GM18870 (cell line): Measurements from ENCODE around the gene ZNF438.
A peak's percentile ranks its signal among the peaks of the same experiment; 100 is the strongest.
"Not testable (repeated sequence)": the region's sequence is repeated elsewhere in the genome, so short reads cannot be mapped to it uniquely, and the experiment has no call there.

Experiments
- ATAC-seq: cut with Tn5 transposase; IDR thresholded peaks from one replicate; pipeline ENCODE4 v1.9.1; 2021; ENCODE audit warnings: moderate library complexity; ENCODE audit not compliant: unreplicated experiment

ZNF438 gene, protein sequence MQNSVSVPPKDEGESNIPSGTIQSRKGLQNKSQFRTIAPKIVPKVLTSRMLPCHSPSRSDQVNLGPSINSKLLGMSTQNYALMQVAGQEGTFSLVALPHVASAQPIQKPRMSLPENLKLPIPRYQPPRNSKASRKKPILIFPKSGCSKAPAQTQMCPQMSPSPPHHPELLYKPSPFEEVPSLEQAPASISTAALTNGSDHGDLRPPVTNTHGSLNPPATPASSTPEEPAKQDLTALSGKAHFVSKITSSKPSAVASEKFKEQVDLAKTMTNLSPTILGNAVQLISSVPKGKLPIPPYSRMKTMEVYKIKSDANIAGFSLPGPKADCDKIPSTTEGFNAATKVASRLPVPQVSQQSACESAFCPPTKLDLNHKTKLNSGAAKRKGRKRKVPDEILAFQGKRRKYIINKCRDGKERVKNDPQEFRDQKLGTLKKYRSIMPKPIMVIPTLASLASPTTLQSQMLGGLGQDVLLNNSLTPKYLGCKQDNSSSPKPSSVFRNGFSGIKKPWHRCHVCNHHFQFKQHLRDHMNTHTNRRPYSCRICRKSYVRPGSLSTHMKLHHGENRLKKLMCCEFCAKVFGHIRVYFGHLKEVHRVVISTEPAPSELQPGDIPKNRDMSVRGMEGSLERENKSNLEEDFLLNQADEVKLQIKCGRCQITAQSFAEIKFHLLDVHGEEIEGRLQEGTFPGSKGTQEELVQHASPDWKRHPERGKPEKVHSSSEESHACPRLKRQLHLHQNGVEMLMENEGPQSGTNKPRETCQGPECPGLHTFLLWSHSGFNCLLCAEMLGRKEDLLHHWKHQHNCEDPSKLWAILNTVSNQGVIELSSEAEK

DNA sequence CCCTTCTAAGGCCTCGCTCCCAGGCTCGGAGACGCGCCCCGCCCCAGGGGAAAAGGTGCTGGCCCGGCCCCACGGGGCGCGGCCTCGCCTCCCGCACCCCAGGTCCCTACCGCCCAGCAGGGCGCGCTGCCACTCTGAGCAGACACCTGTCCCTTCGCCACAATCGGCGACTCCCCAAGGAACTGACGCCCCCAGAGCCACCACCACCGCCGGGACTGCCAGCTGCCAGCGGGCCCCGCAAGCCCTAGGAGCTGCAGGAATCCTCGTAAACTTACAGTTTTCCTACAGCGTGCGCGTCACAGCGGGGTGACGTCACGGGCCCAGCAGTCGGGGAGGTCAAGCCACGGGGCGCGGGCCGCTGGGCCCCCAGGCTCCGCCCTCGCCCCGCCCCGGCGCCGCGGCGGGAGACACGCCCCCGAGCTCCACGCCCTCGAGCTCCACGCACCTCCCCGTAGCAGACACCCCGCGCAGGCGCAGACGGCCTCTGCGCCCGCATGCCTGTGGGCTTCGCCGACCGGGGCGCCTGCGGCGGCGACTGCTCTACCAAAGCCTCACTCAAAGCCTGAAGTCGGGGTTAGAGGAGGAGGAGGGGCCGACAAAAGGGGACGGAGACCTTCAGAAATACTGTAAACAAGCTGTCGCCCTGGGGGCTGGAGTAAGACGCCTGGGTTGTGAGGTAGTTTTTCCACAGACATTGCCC lies at the start of gene ZNF438:
ZNF438 (minus strand) TSS at position 308 of the 700 bp plus-strand sequence. CDS start 154,831 bp downstream, outside the sequence.
- ATAC-seq = peak; percentile 71

DNA sequence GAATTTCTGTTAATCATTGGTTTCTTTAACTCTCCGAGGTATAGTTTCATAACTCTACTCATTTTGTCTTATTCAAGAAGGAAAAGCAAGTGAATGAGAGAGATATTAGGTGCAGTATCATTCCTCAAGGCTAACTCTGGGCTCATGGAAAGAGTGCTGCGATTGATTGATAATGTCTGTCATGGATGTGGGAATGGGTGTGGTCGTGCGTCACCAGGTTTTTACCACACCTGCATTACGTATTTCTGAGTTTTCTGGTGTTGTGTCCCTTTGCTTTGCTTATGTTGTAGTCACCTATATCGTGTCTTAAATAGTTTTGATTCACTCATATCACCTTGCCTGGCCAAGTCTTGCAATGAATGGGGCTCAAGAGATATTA lies 44.9 kb upstream of the ZNF438 start:
- ATAC-seq = no peak

DNA sequence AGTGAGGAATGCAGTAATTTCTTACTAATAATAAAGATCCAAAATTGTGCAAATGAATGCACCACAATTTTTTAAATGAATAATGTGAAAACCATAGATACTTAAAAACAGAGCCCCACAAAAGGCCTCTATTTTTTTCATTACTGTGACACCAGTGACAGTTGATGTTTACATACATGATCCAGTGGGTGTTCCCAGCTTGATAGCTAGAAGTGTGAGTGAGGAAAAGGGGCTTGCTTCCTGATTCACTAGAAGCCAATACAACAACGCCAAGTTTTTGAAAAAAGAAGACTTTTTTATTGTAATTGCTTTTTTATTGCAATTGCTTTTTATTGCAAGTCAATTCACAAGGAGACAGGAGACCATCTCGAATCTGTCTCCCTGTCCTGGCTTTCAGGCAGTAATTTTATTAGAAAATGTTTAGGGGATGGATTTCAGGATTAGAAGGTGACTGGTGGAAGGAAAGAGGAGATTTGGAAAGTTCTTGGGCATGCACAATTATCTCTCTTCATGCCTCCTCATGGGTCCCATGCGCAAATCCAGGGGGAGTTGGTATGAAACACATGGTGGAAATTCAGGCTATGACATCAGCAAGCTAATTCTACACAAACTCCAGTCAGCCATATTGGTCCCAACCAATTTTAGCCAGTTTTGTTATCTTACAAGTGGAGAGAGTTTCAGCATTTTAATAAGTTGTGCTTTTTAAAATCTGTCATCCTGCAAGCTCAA lies 44.4 kb upstream of the ZNF438 start:
- ATAC-seq = no peak

DNA sequence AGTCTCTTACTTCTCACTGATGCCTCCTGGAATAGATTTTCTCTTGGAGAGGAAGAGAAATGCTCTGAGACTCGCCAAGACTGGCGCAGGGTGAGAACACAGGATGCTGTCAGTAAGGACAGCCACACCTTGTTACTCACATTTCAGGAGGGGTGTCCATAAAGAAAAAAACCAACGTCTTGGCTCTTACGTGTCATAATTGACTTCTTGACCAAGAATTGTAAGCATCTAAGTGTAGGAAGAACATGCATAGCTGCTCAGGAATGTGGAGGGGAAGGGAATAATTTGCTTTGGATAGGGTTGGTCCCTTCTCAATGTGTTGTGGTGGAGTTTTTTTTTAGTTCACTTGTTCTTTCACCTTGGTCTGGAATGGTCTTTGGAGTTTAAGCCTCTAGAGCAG lies 43.8 kb upstream of the ZNF438 start:
- no peak for ATAC-seq

DNA sequence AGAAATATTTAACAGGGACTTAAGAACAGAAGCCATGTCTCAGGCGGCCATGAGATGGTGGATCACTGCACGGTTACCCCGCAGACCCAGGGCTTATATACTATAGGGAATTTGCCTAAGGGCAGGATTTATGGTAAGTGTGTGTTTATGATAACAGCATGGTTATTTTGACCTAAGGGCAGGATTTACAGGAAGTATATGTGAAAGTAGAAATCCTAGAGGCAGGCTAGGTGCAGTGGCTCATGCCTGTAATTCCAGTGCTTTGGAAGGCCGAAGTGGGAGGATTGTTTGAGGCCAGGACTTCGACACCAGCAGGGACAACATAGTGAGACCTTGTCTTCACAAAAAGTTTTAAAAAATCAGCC lies 43.0 kb upstream of the ZNF438 start:
- no peak for ATAC-seq

DNA sequence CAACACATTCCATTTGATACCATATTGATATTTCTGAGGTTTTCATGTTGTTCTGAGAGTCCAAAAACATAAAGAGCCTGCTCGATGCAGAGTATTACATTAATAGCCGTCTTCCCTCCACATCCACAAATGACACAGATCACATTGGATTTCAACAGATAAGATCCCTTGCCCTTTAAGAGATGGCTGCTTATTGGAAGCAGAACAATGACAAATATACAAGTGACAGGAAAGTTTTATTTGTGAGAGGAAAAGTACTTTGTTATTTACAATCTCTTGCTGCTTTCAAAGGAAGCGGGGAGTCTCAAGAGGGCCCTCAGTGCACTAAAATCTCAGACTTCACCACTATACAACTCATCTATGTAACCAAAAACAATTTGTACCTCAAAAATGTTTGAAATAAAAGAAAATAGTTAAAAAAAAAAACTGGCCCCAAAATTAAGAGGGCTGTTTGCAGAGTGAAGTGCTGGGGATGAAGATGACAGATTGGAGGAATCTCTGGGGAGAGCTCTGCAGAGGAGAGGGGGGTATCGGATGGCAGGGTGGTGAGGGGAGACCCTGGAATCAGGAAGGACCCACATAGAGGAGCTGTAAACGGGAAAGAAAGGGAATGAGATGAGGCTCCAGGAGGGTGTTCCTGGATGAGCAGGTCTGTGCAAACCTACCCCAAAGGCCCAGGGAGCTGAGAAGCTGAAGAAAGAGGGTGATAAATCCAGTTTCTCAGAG lies 42.5 kb upstream of the ZNF438 start:
- no peak for ATAC-seq

DNA sequence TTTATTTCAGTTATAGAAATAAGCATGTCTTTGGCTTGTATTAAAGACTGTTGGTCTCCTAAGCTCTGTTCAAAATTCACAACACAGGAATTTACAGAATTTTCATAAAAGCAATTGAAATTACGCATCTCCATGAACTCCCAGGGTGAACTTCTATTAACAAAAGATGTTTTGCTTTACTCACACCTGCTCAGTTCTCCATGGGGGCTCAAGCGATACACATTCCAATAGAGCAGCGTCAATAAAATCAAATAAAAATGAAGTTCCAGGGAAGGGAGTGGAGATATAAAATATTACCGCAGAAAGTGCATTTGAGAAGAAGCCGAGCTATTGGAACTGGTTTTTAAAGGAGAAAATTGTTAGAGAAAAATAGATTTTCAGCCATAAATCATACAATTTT lies 41.5 kb upstream of the ZNF438 start:
- no peak for ATAC-seq

DNA sequence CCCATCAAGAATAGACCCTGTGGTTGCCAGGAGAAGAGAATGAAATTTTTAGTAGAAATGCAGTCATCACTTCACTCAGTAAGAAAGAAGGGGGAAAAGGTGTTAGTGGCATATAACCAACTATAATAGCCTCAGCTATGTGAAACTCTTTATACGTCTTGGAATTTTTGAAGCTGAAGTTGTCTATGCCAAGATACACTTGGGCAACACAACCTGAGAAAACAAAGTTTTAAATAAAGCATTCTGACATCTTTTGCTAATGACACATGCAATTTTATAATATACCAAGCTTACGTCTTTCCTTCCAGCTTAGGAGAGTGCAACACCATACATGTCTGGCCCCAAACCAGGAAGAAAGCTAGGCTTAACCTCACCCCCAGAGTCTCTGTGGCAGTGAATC lies 40.8 kb upstream of the ZNF438 start:
- no peak for ATAC-seq

DNA sequence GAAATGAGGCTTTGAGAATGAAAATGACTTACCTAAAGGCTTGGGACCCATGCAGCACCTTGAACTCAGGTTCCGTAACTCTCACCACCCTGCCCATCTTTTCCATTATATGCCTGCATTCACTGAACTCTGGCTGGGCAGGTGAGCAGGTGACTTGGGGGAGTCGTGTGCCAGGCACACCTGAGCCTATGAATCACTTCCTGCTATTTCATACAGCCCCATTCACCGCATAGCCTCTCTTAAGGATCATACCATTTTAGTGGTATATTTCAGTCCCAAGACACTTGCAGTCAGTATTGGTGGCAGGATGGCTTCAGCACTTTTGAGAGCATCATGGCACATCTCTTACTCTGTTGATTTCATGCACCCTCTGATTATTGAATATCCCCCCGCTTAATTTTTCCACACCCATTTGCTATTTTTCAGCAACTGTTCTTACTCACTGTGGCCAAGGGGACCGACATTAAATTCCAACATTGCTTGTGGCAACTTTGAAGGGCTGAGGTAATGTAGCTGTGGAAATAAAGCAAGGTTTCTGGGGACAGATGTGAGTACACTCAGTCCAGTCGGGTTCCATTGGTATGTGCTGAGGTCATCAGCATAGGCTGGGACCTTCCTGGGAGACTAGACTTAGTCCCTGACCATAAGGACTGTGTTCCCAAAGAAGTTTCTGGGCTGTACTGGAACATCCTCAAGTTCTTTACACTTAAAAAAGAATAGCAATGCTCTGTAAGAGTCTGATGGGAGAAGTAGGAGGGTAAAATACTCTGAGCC lies 39.8 kb upstream of the ZNF438 start:
- ATAC-seq = no peak

DNA sequence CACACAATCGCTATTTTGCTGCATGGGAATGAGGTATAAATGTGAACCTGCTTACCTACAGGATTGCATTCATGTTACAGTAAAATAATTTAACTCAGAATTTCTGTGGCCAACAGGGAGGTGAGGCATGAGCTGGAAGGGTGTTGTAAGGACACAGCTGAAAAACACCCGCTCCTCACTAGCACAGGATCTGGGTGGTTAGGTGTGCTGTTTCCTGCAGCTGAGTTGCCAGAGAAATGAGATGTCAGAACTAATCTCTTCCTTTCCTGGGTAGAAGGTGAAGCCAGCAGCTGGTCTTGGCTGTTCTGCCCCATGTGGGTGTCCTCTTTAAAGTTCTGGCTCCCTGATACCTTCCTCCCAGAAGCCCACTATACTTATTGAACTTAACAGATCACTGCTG lies 39.0 kb upstream of the ZNF438 start:
- no peak for ATAC-seq

DNA sequence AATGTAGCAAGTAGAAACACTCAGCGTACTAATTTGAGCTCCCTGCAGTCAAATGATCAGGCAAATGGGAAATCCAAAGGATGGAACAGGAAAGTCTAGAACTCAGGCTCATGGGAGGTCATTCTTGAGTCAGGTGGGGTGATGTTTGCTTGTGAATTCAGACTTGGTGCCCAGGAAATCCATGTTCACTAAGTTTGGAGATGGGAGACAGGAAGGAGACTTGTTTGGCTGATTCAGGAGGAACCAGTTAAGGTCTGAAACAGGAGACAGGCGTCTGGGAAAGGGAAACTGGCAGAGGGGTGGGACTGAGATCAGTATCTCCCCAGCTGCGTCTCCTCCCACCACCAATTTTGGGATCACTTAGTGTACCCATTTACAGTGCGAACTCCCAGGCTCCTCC lies 38.4 kb upstream of the ZNF438 start:
- ATAC-seq = no peak

DNA sequence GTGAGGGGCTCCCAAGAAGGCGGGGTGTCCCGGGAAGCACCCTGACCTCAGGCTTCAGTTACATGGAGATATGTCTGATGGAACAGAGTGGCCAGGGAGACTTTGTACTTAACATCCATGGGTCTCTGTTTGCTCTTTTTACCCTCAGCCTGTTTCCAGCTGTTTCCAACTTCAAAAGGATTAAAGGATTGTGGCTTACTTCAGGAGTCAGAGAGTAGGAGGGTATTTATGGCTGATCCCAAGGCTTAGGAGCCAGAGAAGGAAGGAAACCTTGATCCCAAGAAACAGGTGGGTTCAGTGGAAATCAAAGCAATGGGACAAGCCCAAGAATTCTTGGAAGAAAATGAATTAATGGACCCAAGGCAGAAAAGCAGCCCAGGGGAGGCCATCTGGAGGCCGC lies 37.7 kb upstream of the ZNF438 start:
- no peak for ATAC-seq

DNA sequence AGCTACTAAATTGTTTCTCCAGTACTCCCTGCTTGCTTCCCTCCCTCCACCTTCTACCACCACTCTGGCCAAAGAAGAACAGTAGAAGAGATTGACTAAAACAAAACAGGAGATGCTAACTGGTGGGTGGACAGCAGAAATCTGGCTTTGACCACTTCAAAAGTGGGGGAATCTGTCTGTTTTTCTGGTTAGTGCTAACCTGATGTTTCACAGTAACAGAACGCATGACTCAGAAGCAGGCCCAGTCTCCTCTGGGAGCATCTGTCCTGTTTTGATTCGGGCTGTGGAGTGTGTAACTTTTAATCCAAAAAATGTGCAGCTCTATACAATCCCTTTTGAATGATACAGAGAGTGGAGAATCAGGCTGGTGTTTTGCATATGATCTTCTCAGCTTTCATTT lies 32.7 kb upstream of the ZNF438 start:
- no peak for ATAC-seq

DNA sequence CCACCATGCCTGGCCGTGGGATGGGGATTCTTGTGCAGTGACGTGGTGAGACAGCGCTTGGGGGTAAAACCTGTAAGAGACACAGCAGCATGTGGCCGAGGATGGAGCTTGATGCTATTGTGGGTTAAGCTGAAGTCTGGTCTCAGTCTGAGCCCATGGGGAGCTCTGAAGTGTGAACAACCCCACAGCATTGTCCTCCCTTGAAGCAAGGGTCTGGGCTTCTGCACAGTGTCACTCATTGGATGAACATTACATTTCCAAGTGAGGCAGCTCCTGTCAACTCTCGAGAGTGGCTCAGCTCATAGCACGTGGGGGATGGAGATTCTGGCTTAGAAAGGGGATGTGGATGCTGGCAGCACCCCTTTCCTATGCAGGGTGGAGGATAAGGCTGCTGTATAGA lies 32.2 kb upstream of the ZNF438 start:
- ATAC-seq = no peak

DNA sequence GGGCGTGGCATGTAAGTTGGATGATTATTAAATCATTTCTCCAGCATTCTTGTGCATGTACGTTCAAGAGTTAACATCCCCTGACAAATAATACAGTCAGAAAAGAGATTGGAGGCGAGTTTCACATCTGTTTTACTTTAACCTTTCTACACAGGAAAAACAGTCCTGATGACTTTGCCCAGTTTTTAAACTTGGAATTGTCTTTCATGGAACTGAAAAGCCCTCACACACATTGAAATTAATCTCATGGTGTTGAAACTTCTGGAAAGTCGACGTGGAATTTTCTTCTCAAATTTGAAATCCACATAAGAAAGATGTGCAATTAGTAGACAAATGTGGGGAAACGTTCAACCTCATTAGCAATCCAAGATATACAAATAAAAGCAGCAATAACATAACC lies 31.2 kb upstream of the ZNF438 start:
- no peak for ATAC-seq

DNA sequence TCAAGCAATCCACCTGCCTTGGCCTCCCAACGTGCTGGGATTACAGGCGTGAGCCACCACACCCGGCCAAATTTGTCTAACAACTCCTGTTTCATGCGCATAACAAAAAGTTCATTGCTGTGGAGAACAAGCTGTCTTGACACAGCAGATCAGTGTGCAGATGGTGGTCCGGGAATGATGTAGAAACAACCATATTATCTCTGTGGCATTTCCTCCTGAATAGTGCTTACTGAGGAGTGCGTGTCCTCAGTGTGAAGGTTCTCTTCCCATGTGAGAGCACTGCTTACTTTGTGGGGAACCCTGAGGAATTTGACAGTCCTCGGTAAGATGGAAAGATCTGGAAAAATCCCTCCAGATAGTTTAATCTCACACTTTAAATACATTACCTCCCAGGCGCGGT lies 30.3 kb upstream of the ZNF438 start:
- ATAC-seq = no peak

DNA sequence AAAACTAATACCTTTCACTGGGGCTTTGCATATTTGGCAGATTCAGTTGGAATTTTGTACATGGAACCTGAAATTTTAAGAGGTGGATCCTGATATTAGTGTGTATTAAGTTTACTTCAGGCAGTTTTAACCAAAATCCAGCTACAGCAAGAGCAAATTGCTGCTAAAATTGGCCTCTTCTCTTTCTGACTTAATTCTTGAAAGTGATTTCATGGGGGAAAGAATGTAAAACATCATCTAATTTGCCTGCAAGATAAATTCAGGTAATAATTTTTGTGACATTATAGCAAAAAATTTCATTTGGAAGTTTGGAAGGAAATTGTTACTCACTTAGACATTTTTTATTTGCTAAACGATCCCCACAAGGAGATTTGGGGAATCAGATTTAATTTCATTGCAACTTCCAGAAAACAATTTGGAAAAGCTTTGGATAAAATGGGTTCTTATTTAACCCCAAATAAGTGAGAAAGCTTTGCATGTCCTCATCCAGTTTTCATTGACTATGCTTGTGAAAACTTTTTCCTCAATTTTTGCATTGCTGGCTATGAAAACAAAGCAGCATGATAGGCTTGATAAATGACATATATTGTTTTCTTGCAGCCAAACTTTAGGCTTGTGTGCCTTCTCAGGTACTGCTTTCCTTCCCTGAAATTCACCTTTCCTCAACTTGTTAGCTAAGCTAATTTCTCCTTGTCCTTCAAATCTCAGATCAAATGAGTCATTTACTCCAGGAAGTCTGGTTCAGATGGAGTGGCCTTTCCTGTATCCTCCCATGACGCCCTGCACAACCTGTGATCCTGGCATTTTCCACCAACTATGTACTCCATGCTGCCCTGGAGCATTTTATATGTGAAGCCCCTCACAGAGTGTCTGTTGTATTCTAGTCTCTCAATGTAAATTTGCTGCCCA lies 27.4 kb upstream of the ZNF438 start:
- no peak for ATAC-seq

DNA sequence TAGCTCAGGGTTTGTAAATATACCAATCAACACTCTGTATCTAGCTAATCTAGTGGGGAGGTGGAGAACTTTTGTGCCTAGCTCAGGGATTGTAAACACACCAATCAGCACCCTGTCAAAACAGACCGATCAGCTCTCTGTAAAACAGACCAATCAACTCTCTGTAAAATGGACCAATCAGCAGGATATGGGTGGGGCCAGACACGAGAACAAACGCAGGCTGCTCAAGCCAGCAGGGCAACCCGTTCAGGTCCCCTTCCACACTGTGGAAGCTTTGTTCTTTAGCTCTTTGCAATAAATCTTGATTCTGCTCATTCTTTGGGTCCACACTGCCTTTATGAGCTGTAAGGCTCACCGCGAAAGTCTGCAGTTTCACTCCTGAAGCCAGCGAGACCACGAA lies 25.0 kb upstream of the ZNF438 start:
- not testable (repeated sequence) for ATAC-seq
